ENCODE results near the gene BCLAF3. TPM values are rescaled to one million over a fixed set of nuclear protein-coding genes. Genes with fewer than 3 reads are reported as not detected.

Gene BCLAF3
- polyA plus RNA-seq, 1 donor from 2014 or later, result 34.6 TPM

- H4K20me1 ChIP-seq (ENCODE audit: insufficient read depth), result no peaks in the 10 kb centered on the region
- H3K79me2 ChIP-seq (replicated peaks; ENCODE audit: insufficient read depth, low read length), result no peaks in the 10 kb centered on the region
- no peak overlapping the region for H3K4me3 ChIP-seq (ENCODE audit: low read length)
- no peak overlapping the region for H3K9ac ChIP-seq (ENCODE audit: low read length)
- TF ChIP-seq MXI1 (conservative IDR thresholded peaks at IDR 0.05; ENCODE audit: poor library complexity, severe bottlenecking), result no peak
- no peak for TF ChIP-seq CTCF (IDR thresholded peaks at IDR 0.05; ENCODE audit: poor library complexity, severe bottlenecking)
- no peak for TF ChIP-seq REST (IDR thresholded peaks at IDR 0.05; ENCODE audit: borderline replicate concordance)
- TF ChIP-seq EP300 (conservative IDR thresholded peaks at IDR 0.05; ENCODE audit: poor library complexity, severe bottlenecking), result no peak
- TF ChIP-seq RAD21 (conservative IDR thresholded peaks at IDR 0.05), result no peak
- no peak for TF ChIP-seq POLR2AphosphoS5 (IDR thresholded peaks at IDR 0.05)
- TF ChIP-seq SMC3 (conservative IDR thresholded peaks at IDR 0.05; ENCODE audit: poor library complexity), result no peak
- no peak for TF ChIP-seq TAF1 (IDR thresholded peaks at IDR 0.05; ENCODE audit: low read depth)
- no peak for TF ChIP-seq EZH2 (IDR thresholded peaks at IDR 0.05; ENCODE audit: borderline replicate concordance, insufficient read depth, low read length, poor library complexity, severe bottlenecking)
- no peak overlapping the region for H3K4me2 ChIP-seq (ENCODE audit: low read length)
- H3K27ac ChIP-seq (ENCODE audit: low read length), result no peak overlapping the region
- no peaks in the 10 kb centered on the region for H3K9me2 ChIP-seq (ENCODE audit: insufficient read depth, low read length)
- no peaks in the 10 kb centered on the region for H3K9me3 ChIP-seq (ENCODE audit: low read length)
- no peaks in the 10 kb centered on the region for H3F3A ChIP-seq (ENCODE audit: insufficient read depth, low read length, poor library complexity, severe bottlenecking)
- H3K27me3 ChIP-seq (ENCODE audit: insufficient read depth, low read depth, low read length), result no peaks in the 10 kb centered on the region
- H2AFZ ChIP-seq (ENCODE audit: low read depth, low read length), result no peak overlapping the region
- no peaks in the 10 kb centered on the region for H3K36me3 ChIP-seq (ENCODE audit: insufficient read depth, low read length)
Observed at GRCh38 chrX:19953145-19953544, 37.7 kb downstream of the BCLAF3 start.

- no peak overlapping the region for H3K27ac ChIP-seq (ENCODE audit: low read length)
Observed at GRCh38 chrX:19949340-19949739, 41.5 kb downstream of the BCLAF3 start.

More at GRCh38 chrX:19949340-19949739, 41.5 kb downstream of the BCLAF3 start:
- no peaks in the 10 kb centered on the region for H3K9me2 ChIP-seq (ENCODE audit: insufficient read depth, low read length)
- no peak overlapping the region for H3K4me3 ChIP-seq (ENCODE audit: low read length)
- no peaks in the 10 kb centered on the region for H3K79me2 ChIP-seq (replicated peaks; ENCODE audit: insufficient read depth, low read length)
- H3K4me2 ChIP-seq (ENCODE audit: low read length), result no peak overlapping the region
- no peaks in the 10 kb centered on the region for H3K27me3 ChIP-seq (ENCODE audit: insufficient read depth, low read depth, low read length)
- no peak overlapping the region for H3K9ac ChIP-seq (ENCODE audit: low read length)
- H3F3A ChIP-seq (ENCODE audit: insufficient read depth, low read length, poor library complexity, severe bottlenecking), result no peaks in the 10 kb centered on the region
- H4K20me1 ChIP-seq (ENCODE audit: insufficient read depth), result no peaks in the 10 kb centered on the region
- H2AFZ ChIP-seq (ENCODE audit: low read depth, low read length), result no peak overlapping the region
- no peaks in the 10 kb centered on the region for H3K9me3 ChIP-seq (ENCODE audit: low read length)
- H3K36me3 ChIP-seq (ENCODE audit: insufficient read depth, low read length), result no peaks in the 10 kb centered on the region
- no peak for TF ChIP-seq SMC3 (conservative IDR thresholded peaks at IDR 0.05; ENCODE audit: poor library complexity)
- TF ChIP-seq TAF1 (IDR thresholded peaks at IDR 0.05; ENCODE audit: low read depth), result no peak
- TF ChIP-seq MXI1 (conservative IDR thresholded peaks at IDR 0.05; ENCODE audit: poor library complexity, severe bottlenecking), result no peak
- TF ChIP-seq CTCF (IDR thresholded peaks at IDR 0.05; ENCODE audit: poor library complexity, severe bottlenecking), result no peak
- TF ChIP-seq EZH2 (IDR thresholded peaks at IDR 0.05; ENCODE audit: borderline replicate concordance, insufficient read depth, low read length, poor library complexity, severe bottlenecking), result no peak
- no peak for TF ChIP-seq REST (IDR thresholded peaks at IDR 0.05; ENCODE audit: borderline replicate concordance)
- no peak for TF ChIP-seq RAD21 (conservative IDR thresholded peaks at IDR 0.05)
- no peak for TF ChIP-seq EP300 (conservative IDR thresholded peaks at IDR 0.05; ENCODE audit: poor library complexity, severe bottlenecking)
- TF ChIP-seq POLR2AphosphoS5 (IDR thresholded peaks at IDR 0.05), result no peak

Data from neural cell (in vitro differentiated cells).